Dendritic cell treated with granulocyte-macrophage colony-stimulating factor and Interleukin-4, amounts not matched to agents 40 ng/mL and 50 ng/mL, for 4 days (primary cell): ENCODE measurements around the gene FLNB.
A peak's percentile ranks its signal among the peaks of the same experiment; 100 is the strongest.
"Not testable (repeated sequence)": the region's sequence is repeated elsewhere in the genome, so short reads cannot be mapped to it uniquely, and the experiment has no call there.

ENCODE experiments used
- H3K27ac Mint-ChIP-seq: one replicate; pipeline ENCODE4 v1.8.0; 2022; ENCODE audit warnings: mild to moderate bottlenecking, mixed read lengths
- H3K27me3 Mint-ChIP-seq: one replicate; pipeline ENCODE4 v1.8.0; 2022; ENCODE audit warnings: mild to moderate bottlenecking, mixed read lengths
- H3K36me3 Mint-ChIP-seq: one replicate; pipeline ENCODE4 v1.8.0; 2022; ENCODE audit warnings: low read depth, mixed read lengths
- H3K4me1 Mint-ChIP-seq: one replicate; pipeline ENCODE4 v1.8.0; 2022; ENCODE audit warnings: low read depth, mixed read lengths
- H3K4me3 Mint-ChIP-seq: one replicate; pipeline ENCODE4 v1.8.0; 2022; ENCODE audit warnings: mild to moderate bottlenecking, moderate library complexity, mixed read lengths
- H3K9me3 Mint-ChIP-seq: one replicate; pipeline ENCODE4 v1.8.0; 2022; ENCODE audit warnings: mixed read lengths
- intact Hi-C: fragments of 100-400 bp; cut with micrococcal nuclease; formaldehyde crosslinking; loops from one replicate; pipeline ENCODE4 v1.15.0; 2022

Gene FLNB

GRCh38 chr3:58200846-58201355, 192.7 kb downstream of the FLNB start:
- H3K36me3 Mint-ChIP-seq, result peaks cover 46% of the 10 kb centered on the region
- peaks cover 5% of the 10 kb centered on the region for H3K27me3 Mint-ChIP-seq
- peaks cover 6% of the 10 kb centered on the region for H3K9me3 Mint-ChIP-seq
- no peak overlapping the region for H3K4me3 Mint-ChIP-seq
- H3K4me1 Mint-ChIP-seq, result peaks cover 88% of the 10 kb centered on the region
- intact Hi-C loops, result loop anchor here (2.0 kb wide), 1 partner anchor 16 kb away; no protein-coding TSS in a partner anchor
- no peak overlapping the region for H3K27ac Mint-ChIP-seq

GRCh38 chr3:58201451-58201850, 193.2 kb downstream of the FLNB start:
- H3K27ac Mint-ChIP-seq, H3K27me3 Mint-ChIP-seq, H3K9me3 Mint-ChIP-seq, H3K4me3 Mint-ChIP-seq: not testable (repeated sequence)
- intact Hi-C loops, result loop anchor here (2.0 kb wide), 1 partner anchor 15 kb away; no protein-coding TSS in a partner anchor
- peaks cover 89% of the 10 kb centered on the region for H3K4me1 Mint-ChIP-seq
- peaks cover 50% of the 10 kb centered on the region for H3K36me3 Mint-ChIP-seq

GRCh38 chr3:58202917-58203360, 194.7 kb downstream of the FLNB start:
- peaks cover 89% of the 10 kb centered on the region for H3K4me1 Mint-ChIP-seq
- H3K4me3 Mint-ChIP-seq, result no peak overlapping the region
- H3K27ac Mint-ChIP-seq, result peak overlapping the region; percentile 79
- H3K9me3 Mint-ChIP-seq, result peaks cover 6% of the 10 kb centered on the region
- peaks cover 52% of the 10 kb centered on the region for H3K36me3 Mint-ChIP-seq
- intact Hi-C loops, result no loop called here
- H3K27me3 Mint-ChIP-seq, result peaks cover 6% of the 10 kb centered on the region

- Mint-ChIP-seq H3K27me3 (peaks cover 6% of the 10 kb centered on the region), H3K9me3 (peaks cover 6% of the 10 kb centered on the region), H3K4me1 (peaks cover 86% of the 10 kb centered on the region), H3K27ac (peak overlapping the region; percentile 79), H3K36me3 (peaks cover 48% of the 10 kb centered on the region), H3K4me3 (no peak overlapping the region)
- intact Hi-C loops, result no loop called here
These were observed 195.3 kb downstream of the FLNB start for GRCh38 chr3:58203541-58203940.

- peaks cover 49% of the 10 kb centered on the region for H3K36me3 Mint-ChIP-seq
- peaks cover 6% of the 10 kb centered on the region for H3K9me3 Mint-ChIP-seq
- H3K27ac Mint-ChIP-seq, result peak overlapping the region; percentile 79
- H3K4me3 Mint-ChIP-seq, result peak overlapping the region; percentile 17
- peaks cover 84% of the 10 kb centered on the region for H3K4me1 Mint-ChIP-seq
- H3K27me3 Mint-ChIP-seq, result peaks cover 11% of the 10 kb centered on the region
- intact Hi-C loops, result no loop called here
These were observed 196.5 kb downstream of the FLNB start for GRCh38 chr3:58204720-58205119.

GRCh38 chr3:58205981-58206380, 197.8 kb downstream of the FLNB start:
- Mint-ChIP-seq H3K9me3 (peaks cover 6% of the 10 kb centered on the region), H3K27me3 (peaks cover 8% of the 10 kb centered on the region), H3K4me3 (no peak overlapping the region), H3K36me3 (peaks cover 50% of the 10 kb centered on the region), H3K4me1 (peaks cover 84% of the 10 kb centered on the region), H3K27ac (peak overlapping the region; percentile 79)
- intact Hi-C loops, result no loop called here

GRCh38 chr3:58206406-58207011, 198.3 kb downstream of the FLNB start:
- peaks cover 4% of the 10 kb centered on the region for H3K9me3 Mint-ChIP-seq

GRCh38 chr3:58207954-58208353, 199.7 kb downstream of the FLNB start:
- Mint-ChIP-seq H3K36me3 (peaks cover 38% of the 10 kb centered on the region), H3K9me3 (no peaks in the 10 kb centered on the region), H3K4me3 (no peak overlapping the region), H3K27ac (no peak overlapping the region), H3K4me1 (peaks cover 86% of the 10 kb centered on the region), H3K27me3 (peaks cover 8% of the 10 kb centered on the region)
- intact Hi-C loops, result no loop called here

More at GRCh38 chr3:58206406-58207011, 198.3 kb downstream of the FLNB start:
- peaks cover 50% of the 10 kb centered on the region for H3K36me3 Mint-ChIP-seq
- intact Hi-C loops, result no loop called here
- peaks cover 8% of the 10 kb centered on the region for H3K27me3 Mint-ChIP-seq
- H3K27ac Mint-ChIP-seq, result peak overlapping the region; percentile 79
- H3K4me1 Mint-ChIP-seq, result peaks cover 84% of the 10 kb centered on the region
- no peak overlapping the region for H3K4me3 Mint-ChIP-seq

GRCh38 chr3:58209933-58210332, 201.7 kb downstream of the FLNB start:
- H3K36me3 Mint-ChIP-seq, result peaks cover 31% of the 10 kb centered on the region
- intact Hi-C loops, result no loop called here
- H3K27me3 Mint-ChIP-seq, result peaks cover 8% of the 10 kb centered on the region
- no peaks in the 10 kb centered on the region for H3K9me3 Mint-ChIP-seq
- H3K4me3 Mint-ChIP-seq, result peak overlapping the region; percentile 64
- H3K4me1 Mint-ChIP-seq, result peaks cover 84% of the 10 kb centered on the region
- peak overlapping the region; percentile 65 for H3K27ac Mint-ChIP-seq

GRCh38 chr3:58210761-58211460, 202.7 kb downstream of the FLNB start, which contains the start of gene DNASE1L3:
Gene DNASE1L3 (minus strand): TSS chr3:58210972. CDS start chr3:58210906, 66 bp downstream.
- H3K27me3 Mint-ChIP-seq, result peaks cover 8% of the 10 kb centered on the region
- no peaks in the 10 kb centered on the region for H3K9me3 Mint-ChIP-seq
- peak within 1 kb of the TSS; percentile 64 for H3K4me3 Mint-ChIP-seq
- intact Hi-C loops, result no loop called here
- peaks cover 21% of the 10 kb centered on the region for H3K36me3 Mint-ChIP-seq
- H3K4me1 Mint-ChIP-seq, result peaks cover 84% of the 10 kb centered on the region
- peak within 1 kb of the TSS; percentile 65 for H3K27ac Mint-ChIP-seq

- Mint-ChIP-seq H3K27ac (peak overlapping the region; percentile 62), H3K9me3 (no peaks in the 10 kb centered on the region), H3K36me3 (peaks cover 2% of the 10 kb centered on the region), H3K4me3 (peak overlapping the region; percentile 18), H3K27me3 (peaks cover 2% of the 10 kb centered on the region), H3K4me1 (peaks cover 80% of the 10 kb centered on the region)
- intact Hi-C loops, result no loop called here
These were observed 206.5 kb downstream of the FLNB start for GRCh38 chr3:58214484-58215316.

GRCh38 chr3:58215317-58216025, 207.2 kb downstream of the FLNB start:
- H3K36me3 Mint-ChIP-seq, result no peaks in the 10 kb centered on the region
- intact Hi-C loops, result loop anchor here (2.0 kb wide), 1 partner anchor 15 kb away; no protein-coding TSS in a partner anchor
- H3K4me3 Mint-ChIP-seq, result peak overlapping the region; percentile 18
- H3K27ac Mint-ChIP-seq, result peak overlapping the region; percentile 62
- no peaks in the 10 kb centered on the region for H3K9me3 Mint-ChIP-seq
- no peaks in the 10 kb centered on the region for H3K27me3 Mint-ChIP-seq
- peaks cover 72% of the 10 kb centered on the region for H3K4me1 Mint-ChIP-seq
